GM23338 (cell line): ENCODE measurements around the gene TBC1D16. TPM values are rescaled to one million over a fixed set of nuclear protein-coding genes. Genes with fewer than 3 reads are reported as not detected.
A peak's percentile ranks its signal among the peaks of the same experiment; 100 is the strongest.

Source experiments
- ATAC-seq: fragments of 200-7000 bp; cut with Tn5 transposase; 3 replicates; pipeline ENCODE4 v1.9.1; 2020
- DNase-seq: peaks from one replicate; pipeline ENCODE4 v3.0.0-alpha.2; 2015; ENCODE audit warnings: low spot score
- H2AFZ ChIP-seq: fragments of 200-600 bp; sonication (generic); 2 replicates; pipeline ENCODE4 v1.8.0; 2016; ENCODE audit warnings: antibody characterized with exemption, mild to moderate bottlenecking, moderate library complexity
- H3F3A ChIP-seq: fragments of 200-600 bp; sonication (generic); replicated peaks from 2 replicates; pipeline ENCODE4 v1.8.0; 2017; ENCODE audit warnings: antibody characterized with exemption, mixed run types, low read depth
- H3K27ac ChIP-seq: fragments of 200-600 bp; sonication (generic); 2 replicates; pipeline ENCODE4 v1.6.1; 2016; ENCODE audit warnings: low read depth
- H3K27me3 ChIP-seq: fragments of 200-600 bp; sonication (generic); 2 replicates; pipeline ENCODE4 v1.8.0; 2016; ENCODE audit warnings: mild to moderate bottlenecking, mixed run types, moderate library complexity; ENCODE audit not compliant: insufficient read depth
- H3K36me3 ChIP-seq: fragments of 200-600 bp; sonication (generic); 2 replicates; pipeline ENCODE4 v1.8.0; 2016; ENCODE audit warnings: mild to moderate bottlenecking; ENCODE audit not compliant: insufficient read depth
- H3K4me1 ChIP-seq: fragments of 200-600 bp; sonication (generic); 2 replicates; pipeline ENCODE4 v1.8.0; 2016; ENCODE audit warnings: mild to moderate bottlenecking, moderate library complexity; ENCODE audit not compliant: insufficient read depth
- H3K4me2 ChIP-seq: fragments of 200-600 bp; sonication (generic); 2 replicates; pipeline ENCODE4 v1.7.1; 2017; ENCODE audit warnings: mixed run types
- H3K4me3 ChIP-seq: fragments of 200-600 bp; sonication (generic); 2 replicates; pipeline ENCODE4 v1.6.1; 2016; ENCODE audit warnings: mixed run types
- H3K79me2 ChIP-seq: fragments of 200-600 bp; sonication (generic); replicated peaks from 2 replicates; pipeline ENCODE4 v1.8.0; 2017; ENCODE audit warnings: mild to moderate bottlenecking; ENCODE audit not compliant: insufficient read depth
- H3K9me2 ChIP-seq: fragments of 200-600 bp; sonication (generic); 2 replicates; pipeline ENCODE4 v1.8.0; 2017; ENCODE audit not compliant: insufficient read depth
- H4K20me1 ChIP-seq: fragments of 200-600 bp; sonication (generic); replicated peaks from 2 replicates; pipeline ENCODE4 v1.8.0; 2017; ENCODE audit warnings: mild to moderate bottlenecking; ENCODE audit not compliant: insufficient read depth
- H3K27ac Mint-ChIP-seq: 2 replicates; pipeline ENCODE4 v1.8.0; 2020; ENCODE audit warnings: inconsistent platforms, mild to moderate bottlenecking, moderate library complexity, mixed read lengths
- H3K27me3 Mint-ChIP-seq: 3 replicates; pipeline ENCODE4 v1.8.0; 2022; ENCODE audit warnings: low read depth, mild to moderate bottlenecking, moderate library complexity, mixed read lengths, inconsistent platforms; ENCODE audit not compliant: insufficient read depth, poor library complexity
- H3K36me3 Mint-ChIP-seq: 3 replicates; pipeline ENCODE4 v1.8.0; 2021; ENCODE audit warnings: low read depth, mild to moderate bottlenecking, inconsistent platforms, moderate library complexity, mixed read lengths
- H3K4me1 Mint-ChIP-seq: 3 replicates; pipeline ENCODE4 v1.8.0; 2020; ENCODE audit warnings: mild to moderate bottlenecking, inconsistent platforms, mixed read lengths
- H3K4me3 Mint-ChIP-seq: 3 replicates; pipeline ENCODE4 v1.8.0; 2021; ENCODE audit warnings: moderate library complexity, mild to moderate bottlenecking, inconsistent platforms, mixed read lengths
- H3K9me3 Mint-ChIP-seq: 3 replicates; pipeline ENCODE4 v1.8.0; 2020; ENCODE audit warnings: moderate library complexity, mild to moderate bottlenecking, inconsistent platforms, mixed read lengths
- CREB1 ChIP-seq: fragments of 250-450 bp; sonication (Bioruptor Pico); IDR thresholded peaks from 2 replicates; pipeline ENCODE4 v1.5.0; 2020; ENCODE audit warnings: low read depth, mild to moderate bottlenecking, moderate library complexity
- EZH2phosphoT487 ChIP-seq: fragments of 200-600 bp; sonication (generic); IDR thresholded peaks from one replicate; pipeline ENCODE4 v1.8.1; 2018; ENCODE audit warnings: antibody characterized with exemption; ENCODE audit not compliant: unreplicated experiment
- JUNB ChIP-seq: IDR thresholded peaks from one replicate; pipeline ENCODE4 v1.6.1; 2016; ENCODE audit warnings: antibody characterized with exemption; ENCODE audit not compliant: unreplicated experiment
- NANOG ChIP-seq: IDR thresholded peaks from 2 replicates; pipeline ENCODE4 v1.6.1; 2016; ENCODE audit warnings: antibody characterized with exemption, borderline replicate concordance
- POLR2AphosphoS5 ChIP-seq: IDR thresholded peaks from 2 replicates; pipeline ENCODE4 v1.6.1; 2016; ENCODE audit warnings: antibody characterized with exemption, low read depth
- polyA plus RNA-seq: library from polyadenylated mRNA; unstranded; fragments of >200 nt; fragmentation: Nextera tagmentation; extraction: Ambion mirVana; gene quantifications from 2 replicates; pipeline ENCODE4 v1.2.1, GENCODE V29; 2016
- total RNA-seq: library from RNA; depleted of rRNA; stranded (reverse); fragments of >200 nt; shearing (Covaris generic); gene quantifications from 2 replicates; pipeline ENCODE4 v1.2.3, GENCODE V29; 2014
- TF ChIP-seq, protein P1 (sequence below): fragments of 250-450 bp; sonication (Bioruptor Pico); IDR thresholded peaks from 2 replicates; pipeline ENCODE4 v1.5.0; 2020; ENCODE audit warnings: mild to moderate bottlenecking, moderate library complexity

TBC1D16 gene
- total and polyA plus RNA-seq, 2 experiments from 2014 or later: 16.7 to 104 TPM

DNA sequence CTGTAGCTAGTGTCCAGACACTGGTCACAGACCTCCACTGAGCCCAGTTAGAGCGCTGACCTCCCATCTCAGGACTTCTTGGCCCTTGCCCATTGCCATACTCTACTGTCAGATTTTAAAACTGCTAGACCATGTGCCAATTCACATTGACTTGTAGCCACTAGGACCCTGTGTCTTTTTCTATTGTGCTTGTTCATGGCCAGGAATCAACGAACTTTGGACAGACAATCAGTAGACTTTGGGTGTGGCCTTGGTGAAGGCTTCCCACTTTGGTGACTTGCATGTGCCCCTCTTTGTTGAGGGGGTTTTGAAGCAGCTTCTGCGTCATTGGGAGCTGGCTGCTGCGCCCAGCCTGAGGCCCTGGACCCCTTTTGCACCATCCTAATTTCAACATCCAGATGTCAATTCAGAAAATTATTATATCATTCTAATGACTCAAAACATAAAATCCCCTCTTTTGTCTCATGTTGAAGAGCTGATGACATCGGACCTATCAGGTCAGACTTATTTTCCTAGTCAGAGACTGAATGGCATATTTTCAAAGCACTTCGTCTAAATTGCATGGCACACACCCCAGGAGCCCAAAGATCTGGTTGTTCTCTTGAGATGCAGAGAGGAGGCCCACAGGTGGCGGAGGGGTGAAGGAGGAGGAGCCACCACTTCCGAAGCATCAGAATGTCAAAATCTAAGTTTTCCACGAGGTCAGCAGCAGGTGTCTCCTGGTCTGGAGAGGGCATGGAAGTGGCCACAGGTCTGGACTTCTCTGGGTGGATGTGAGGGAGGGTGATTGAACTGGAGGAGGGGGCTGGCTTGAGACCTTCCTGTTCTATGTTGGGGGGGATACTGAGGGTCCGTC, 103.0 kb downstream of the TBC1D16 start:
- Histone ChIP-seq H3K36me3 (no peaks in the 10 kb centered on the region), H3K4me3 (peak overlapping the region; percentile 7; the same call in 1 of the 2 replicates), H3K4me1 (peaks cover 42% of the 10 kb centered on the region), H4K20me1 (no peaks in the 10 kb centered on the region; the same call in 1 of the 2 replicates), H2AFZ (no peak overlapping the region), H3K79me2 (no peaks in the 10 kb centered on the region), H3F3A (peaks cover 12% of the 10 kb centered on the region; the same call in 1 of the 2 replicates), H3K9me2 (0 out of 2 replicates have a peak, but pooled peaks cover 3% of the 10 kb centered on the region), H3K27ac (no peak overlapping the region), H3K4me2 (peak overlapping the region; percentile 95), H3K27me3 (peaks cover 10% of the 10 kb centered on the region; the same call in 1 of the 2 replicates)
- Mint-ChIP-seq H3K36me3 (peaks cover 8% of the 10 kb centered on the region; the same call in 1 of the 3 replicates), H3K27ac (no peak overlapping the region; the same call in 1 of the 2 replicates), H3K4me3 (peak overlapping the region; percentile 13; the same call in 1 of the 3 replicates), H3K27me3 (peaks cover 61% of the 10 kb centered on the region), H3K4me1 (peaks cover 62% of the 10 kb centered on the region), H3K9me3 (no peaks in the 10 kb centered on the region)
- no peak for ATAC-seq
- no peak for TF ChIP-seq NANOG
- no peak for DNase-seq

DNA sequence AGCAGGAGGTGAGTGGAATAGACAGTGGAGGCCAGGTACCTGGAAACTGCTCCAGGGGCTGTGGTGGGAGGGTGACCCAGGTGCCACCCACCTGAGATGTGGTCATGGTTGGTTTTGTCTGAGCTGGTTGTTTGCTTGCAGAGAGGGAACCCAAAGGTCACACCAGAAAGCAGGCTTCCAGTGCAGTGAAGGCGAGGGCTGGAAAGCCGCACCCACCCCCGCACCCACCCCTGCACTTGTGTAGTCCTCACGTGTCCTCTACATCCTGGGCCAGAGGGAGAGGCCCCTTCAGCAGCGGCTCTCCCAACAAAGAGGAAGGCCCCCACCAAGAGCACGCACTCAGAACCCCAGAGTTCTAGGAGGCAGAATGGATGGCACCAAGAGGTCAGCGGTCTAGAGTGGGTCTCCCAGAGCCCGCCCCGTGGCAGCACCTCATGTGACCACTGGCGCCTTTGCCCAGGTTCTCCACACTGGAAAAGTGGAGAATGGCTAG, 103.8 kb downstream of the TBC1D16 start:
- H4K20me1 ChIP-seq: no peaks in the 10 kb centered on the region
- H3F3A ChIP-seq: peaks cover 12% of the 10 kb centered on the region; the same call in 1 of the 2 replicates
- H3K4me1 Mint-ChIP-seq: peaks cover 54% of the 10 kb centered on the region
- peaks cover 10% of the 10 kb centered on the region; the same call in 1 of the 2 replicates for H3K27me3 ChIP-seq
- H3K4me1 ChIP-seq: peaks cover 38% of the 10 kb centered on the region
- H3K4me3 ChIP-seq: no peak overlapping the region
- H3K4me2 ChIP-seq: peak overlapping the region; percentile 95
- no peak overlapping the region for H2AFZ ChIP-seq
- no peak for TF ChIP-seq CREB1 (CRISPR knock-in tag)
- TF ChIP-seq JUNB: no peak
- TF ChIP-seq EZH2phosphoT487: no peak
- TF ChIP-seq, protein P1, sequence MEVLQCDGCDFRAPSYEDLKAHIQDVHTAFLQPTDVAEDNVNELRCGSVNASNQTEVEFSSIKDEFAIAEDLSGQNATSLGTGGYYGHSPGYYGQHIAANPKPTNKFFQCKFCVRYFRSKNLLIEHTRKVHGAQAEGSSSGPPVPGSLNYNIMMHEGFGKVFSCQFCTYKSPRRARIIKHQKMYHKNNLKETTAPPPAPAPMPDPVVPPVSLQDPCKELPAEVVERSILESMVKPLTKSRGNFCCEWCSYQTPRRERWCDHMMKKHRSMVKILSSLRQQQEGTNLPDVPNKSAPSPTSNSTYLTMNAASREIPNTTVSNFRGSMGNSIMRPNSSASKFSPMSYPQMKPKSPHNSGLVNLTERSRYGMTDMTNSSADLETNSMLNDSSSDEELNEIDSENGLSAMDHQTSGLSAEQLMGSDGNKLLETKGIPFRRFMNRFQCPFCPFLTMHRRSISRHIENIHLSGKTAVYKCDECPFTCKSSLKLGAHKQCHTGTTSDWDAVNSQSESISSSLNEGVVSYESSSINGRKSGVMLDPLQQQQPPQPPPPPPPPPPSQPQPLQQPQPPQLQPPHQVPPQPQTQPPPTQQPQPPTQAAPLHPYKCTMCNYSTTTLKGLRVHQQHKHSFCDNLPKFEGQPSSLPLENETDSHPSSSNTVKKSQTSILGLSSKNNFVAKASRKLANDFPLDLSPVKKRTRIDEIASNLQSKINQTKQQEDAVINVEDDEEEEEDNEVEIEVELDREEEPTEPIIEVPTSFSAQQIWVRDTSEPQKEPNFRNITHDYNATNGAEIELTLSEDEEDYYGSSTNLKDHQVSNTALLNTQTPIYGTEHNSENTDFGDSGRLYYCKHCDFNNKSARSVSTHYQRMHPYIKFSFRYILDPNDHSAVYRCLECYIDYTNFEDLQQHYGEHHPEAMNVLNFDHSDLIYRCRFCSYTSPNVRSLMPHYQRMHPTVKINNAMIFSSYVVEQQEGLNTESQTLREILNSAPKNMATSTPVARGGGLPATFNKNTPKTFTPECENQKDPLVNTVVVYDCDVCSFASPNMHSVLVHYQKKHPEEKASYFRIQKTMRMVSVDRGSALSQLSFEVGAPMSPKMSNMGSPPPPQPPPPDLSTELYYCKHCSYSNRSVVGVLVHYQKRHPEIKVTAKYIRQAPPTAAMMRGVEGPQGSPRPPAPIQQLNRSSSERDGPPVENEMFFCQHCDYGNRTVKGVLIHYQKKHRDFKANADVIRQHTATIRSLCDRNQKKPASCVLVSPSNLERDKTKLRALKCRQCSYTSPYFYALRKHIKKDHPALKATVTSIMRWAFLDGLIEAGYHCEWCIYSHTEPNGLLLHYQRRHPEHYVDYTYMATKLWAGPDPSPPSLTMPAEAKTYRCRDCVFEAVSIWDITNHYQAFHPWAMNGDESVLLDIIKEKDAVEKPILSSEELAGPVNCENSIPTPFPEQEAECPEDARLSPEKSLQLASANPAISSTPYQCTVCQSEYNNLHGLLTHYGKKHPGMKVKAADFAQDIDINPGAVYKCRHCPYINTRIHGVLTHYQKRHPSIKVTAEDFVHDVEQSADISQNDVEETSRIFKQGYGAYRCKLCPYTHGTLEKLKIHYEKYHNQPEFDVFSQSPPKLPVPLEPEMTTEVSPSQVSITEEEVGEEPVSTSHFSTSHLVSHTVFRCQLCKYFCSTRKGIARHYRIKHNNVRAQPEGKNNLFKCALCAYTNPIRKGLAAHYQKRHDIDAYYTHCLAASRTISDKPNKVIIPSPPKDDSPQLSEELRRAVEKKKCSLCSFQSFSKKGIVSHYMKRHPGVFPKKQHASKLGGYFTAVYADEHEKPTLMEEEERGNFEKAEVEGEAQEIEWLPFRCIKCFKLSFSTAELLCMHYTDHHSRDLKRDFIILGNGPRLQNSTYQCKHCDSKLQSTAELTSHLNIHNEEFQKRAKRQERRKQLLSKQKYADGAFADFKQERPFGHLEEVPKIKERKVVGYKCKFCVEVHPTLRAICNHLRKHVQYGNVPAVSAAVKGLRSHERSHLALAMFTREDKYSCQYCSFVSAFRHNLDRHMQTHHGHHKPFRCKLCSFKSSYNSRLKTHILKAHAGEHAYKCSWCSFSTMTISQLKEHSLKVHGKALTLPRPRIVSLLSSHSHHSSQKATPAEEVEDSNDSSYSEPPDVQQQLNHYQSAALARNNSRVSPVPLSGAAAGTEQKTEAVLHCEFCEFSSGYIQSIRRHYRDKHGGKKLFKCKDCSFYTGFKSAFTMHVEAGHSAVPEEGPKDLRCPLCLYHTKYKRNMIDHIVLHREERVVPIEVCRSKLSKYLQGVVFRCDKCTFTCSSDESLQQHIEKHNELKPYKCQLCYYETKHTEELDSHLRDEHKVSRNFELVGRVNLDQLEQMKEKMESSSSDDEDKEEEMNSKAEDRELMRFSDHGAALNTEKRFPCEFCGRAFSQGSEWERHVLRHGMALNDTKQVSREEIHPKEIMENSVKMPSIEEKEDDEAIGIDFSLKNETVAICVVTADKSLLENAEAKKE: no peak
- no peak for TF ChIP-seq POLR2AphosphoS5
- 0 out of 2 replicates have a peak overlapping the region, but pooled peaks have one; percentile 57 for H3K27ac ChIP-seq
- H3K9me3 Mint-ChIP-seq: no peaks in the 10 kb centered on the region
- peaks cover 56% of the 10 kb centered on the region for H3K27me3 Mint-ChIP-seq
- H3K36me3 Mint-ChIP-seq: peaks cover 8% of the 10 kb centered on the region; the same call in 1 of the 3 replicates
- H3K36me3 ChIP-seq: no peaks in the 10 kb centered on the region
- H3K27ac Mint-ChIP-seq: no peak overlapping the region
- no peaks in the 10 kb centered on the region for H3K79me2 ChIP-seq
- DNase-seq (no peak), ATAC-seq (no peak)
- peak overlapping the region; percentile 73; the same call in 2 of the 3 replicates for H3K4me3 Mint-ChIP-seq
- 0 out of 2 replicates have a peak, but pooled peaks cover 3% of the 10 kb centered on the region for H3K9me2 ChIP-seq
